ENCODE results near the gene COL10A1. TPM values are rescaled to one million over a fixed set of nuclear protein-coding genes. Genes with fewer than 3 reads are reported as not detected.

Gene COL10A1
- total RNA-seq, 3 donors from 2014 or later (not counting 1 experiment from before 2014, with no cell fraction given) = not detected

DNA sequence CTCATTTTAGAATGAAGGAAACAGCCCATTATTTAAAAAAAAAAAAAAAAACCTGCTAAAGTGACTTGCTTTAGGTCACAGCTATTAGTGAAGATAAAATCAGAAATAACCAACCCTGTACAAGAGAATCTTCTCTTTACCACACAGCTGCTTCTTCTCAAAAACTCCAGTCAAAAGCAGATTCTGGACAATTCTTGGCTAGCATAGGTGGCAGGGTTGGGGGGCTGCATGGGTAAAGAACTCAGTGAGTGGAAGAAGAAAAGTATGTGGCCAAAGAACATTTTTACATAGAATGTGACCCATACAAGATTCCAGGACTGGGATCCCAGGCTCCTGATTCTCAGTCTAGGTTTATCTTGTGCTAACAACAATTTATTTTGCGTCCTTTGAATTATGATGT, 55.8 kb downstream of the COL10A1 start:
- Histone ChIP-seq H3K4me3 (ENCODE audit: low read length) (no peak overlapping the region), H3K27me3 (ENCODE audit: control insufficient read depth, insufficient read depth, low read length) (peaks cover 3% of the 10 kb centered on the region), H3K9me3 (ENCODE audit: control insufficient read depth, insufficient read depth, low read length) (no peaks in the 10 kb centered on the region), H3K27ac (ENCODE audit: low read length) (no peak overlapping the region), H3K36me3 (ENCODE audit: control insufficient read depth, insufficient read depth, low read length) (no peaks in the 10 kb centered on the region), H3K4me1 (ENCODE audit: control insufficient read depth, insufficient read depth, low read length) (no peaks in the 10 kb centered on the region)
- Mint-ChIP-seq H3K27ac (no peak overlapping the region), H3K27me3 (ENCODE audit: low read depth in 2 of 2) (peaks cover 4 to 11% of the 10 kb centered on the region in 2 donors), H3K4me1 (no peaks in the 10 kb centered on the region), H3K9me3 (no peaks in the 10 kb centered on the region), H3K4me3 (no peak overlapping the region), H3K36me3 (no peaks in the 10 kb centered on the region)
- intact Hi-C loops (cut with micrococcal nuclease) = no loop called here
- TF ChIP-seq, protein P1, sequence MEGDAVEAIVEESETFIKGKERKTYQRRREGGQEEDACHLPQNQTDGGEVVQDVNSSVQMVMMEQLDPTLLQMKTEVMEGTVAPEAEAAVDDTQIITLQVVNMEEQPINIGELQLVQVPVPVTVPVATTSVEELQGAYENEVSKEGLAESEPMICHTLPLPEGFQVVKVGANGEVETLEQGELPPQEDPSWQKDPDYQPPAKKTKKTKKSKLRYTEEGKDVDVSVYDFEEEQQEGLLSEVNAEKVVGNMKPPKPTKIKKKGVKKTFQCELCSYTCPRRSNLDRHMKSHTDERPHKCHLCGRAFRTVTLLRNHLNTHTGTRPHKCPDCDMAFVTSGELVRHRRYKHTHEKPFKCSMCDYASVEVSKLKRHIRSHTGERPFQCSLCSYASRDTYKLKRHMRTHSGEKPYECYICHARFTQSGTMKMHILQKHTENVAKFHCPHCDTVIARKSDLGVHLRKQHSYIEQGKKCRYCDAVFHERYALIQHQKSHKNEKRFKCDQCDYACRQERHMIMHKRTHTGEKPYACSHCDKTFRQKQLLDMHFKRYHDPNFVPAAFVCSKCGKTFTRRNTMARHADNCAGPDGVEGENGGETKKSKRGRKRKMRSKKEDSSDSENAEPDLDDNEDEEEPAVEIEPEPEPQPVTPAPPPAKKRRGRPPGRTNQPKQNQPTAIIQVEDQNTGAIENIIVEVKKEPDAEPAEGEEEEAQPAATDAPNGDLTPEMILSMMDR (IDR thresholded peaks at IDR 0.05) = no peak
- 100% methylated on average over 1 of the region's 1 CpG for WGBS (ENCODE audit: insufficient coverage)
- DNase-seq (no peak), ATAC-seq (no peak)

Other genes with a start within 250 kb of the COL10A1 start
- not detected for gene FRK, start 65.2 kb downstream of the COL10A1 start, total RNA-seq
- 10 to 100 TPM; 19.1 to 29.4 (median 20.5) TPM for gene NT5DC1, start 25.3 kb downstream of the COL10A1 start, total RNA-seq
- gene TSPYL4, start 127.9 kb upstream of the COL10A1 start, total RNA-seq = 10 to 100 TPM; 21.5 to 36.8 (median 26.5) TPM
- gene TSPYL1, start 153.8 kb upstream of the COL10A1 start, total RNA-seq = 100 to 1,000 TPM; 134 to 143 (median 142) TPM
- gene DSE, start 244.8 kb upstream of the COL10A1 start, total RNA-seq = 1 to 10 TPM; 7.4 to 9.6 (median 7.6) TPM